T-helper 17 cell (primary cell): Measurements from ENCODE around the gene IL6R. TPM values are rescaled to one million over a fixed set of nuclear protein-coding genes. Genes with fewer than 3 reads are reported as not detected.
"Not testable (repeated sequence)": the region's sequence is repeated elsewhere in the genome, so short reads cannot be mapped to it uniquely, and the experiment has no call there.

Experiments used
- ATAC-seq: fragments of 150-1000 bp; cut with Tn5 transposase; 2 replicates; pipeline ENCODE4 v1.10.0; 2021; ENCODE audit warnings: mild to moderate bottlenecking, moderate library complexity
- DNase-seq, 3 donors: peaks; one replicate each; pipeline versions ENCODE4 v3.0.0 to v3.0.0-alpha.2; 2020 to 2021
- H3K9me3 ChIP-seq: one replicate; pipeline ENCODE4 v1.7.0; 2013; ENCODE audit warnings: low read length, mild to moderate bottlenecking; ENCODE audit not compliant: control insufficient read depth, poor library complexity, severe bottlenecking
- H3K27ac Mint-ChIP-seq: one replicate; pipeline ENCODE4 v1.8.0; 2022; ENCODE audit warnings: mild to moderate bottlenecking, moderate library complexity, mixed read lengths
- H3K27me3 Mint-ChIP-seq: one replicate; pipeline ENCODE4 v1.8.0; 2022; ENCODE audit warnings: mixed read lengths
- H3K36me3 Mint-ChIP-seq: one replicate; pipeline ENCODE4 v1.8.0; 2022; ENCODE audit warnings: low read depth, mixed read lengths
- H3K4me1 Mint-ChIP-seq: one replicate; pipeline ENCODE4 v1.8.0; 2022; ENCODE audit warnings: mild to moderate bottlenecking, mixed read lengths
- H3K4me3 Mint-ChIP-seq: one replicate; pipeline ENCODE4 v1.8.0; 2022; ENCODE audit warnings: mild to moderate bottlenecking, moderate library complexity, mixed read lengths
- total RNA-seq, 4 donors: library from RNA in 2 of 4; stranded (reverse) in 2 of 4; gene quantifications; one replicate each; pipeline ENCODE4 v1.2.3 and lab custom pipeline; 2022 to 2026

IL6R gene
- total RNA-seq, 2 donors from 2014 or later = 72.8 to 79.0 TPM

DNA sequence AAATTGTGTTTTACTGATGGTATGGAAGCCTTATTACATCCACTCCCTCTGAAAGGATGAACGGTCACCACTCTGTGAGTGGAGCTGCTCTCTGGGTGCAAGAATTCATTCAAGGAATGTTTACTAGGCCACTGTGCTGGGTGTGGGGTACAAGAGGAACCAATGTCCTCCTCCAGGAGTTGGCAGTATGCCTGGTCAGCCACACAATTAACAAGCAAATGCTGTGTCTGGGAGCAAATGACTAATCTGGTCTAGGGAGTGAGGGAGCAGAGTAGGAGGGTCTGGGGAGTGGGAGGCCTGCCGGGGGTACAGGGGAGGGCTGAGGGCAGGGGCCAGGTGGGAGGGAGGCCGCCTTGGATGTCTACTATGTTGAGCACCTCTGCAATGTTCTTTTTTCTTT lies 69.7 kb downstream of the IL6R start:
- H3K27me3 Mint-ChIP-seq = no peaks in the 10 kb centered on the region
- DNase-seq = no peak
- peak overlapping the region; percentile 32 for H3K27ac Mint-ChIP-seq
- no peak overlapping the region for H3K4me3 Mint-ChIP-seq
- no peaks in the 10 kb centered on the region for H3K36me3 Mint-ChIP-seq
- no peak for ATAC-seq
- H3K4me1 Mint-ChIP-seq = peaks cover 12% of the 10 kb centered on the region
- H3K9me3 ChIP-seq = no peaks in the 10 kb centered on the region

DNA sequence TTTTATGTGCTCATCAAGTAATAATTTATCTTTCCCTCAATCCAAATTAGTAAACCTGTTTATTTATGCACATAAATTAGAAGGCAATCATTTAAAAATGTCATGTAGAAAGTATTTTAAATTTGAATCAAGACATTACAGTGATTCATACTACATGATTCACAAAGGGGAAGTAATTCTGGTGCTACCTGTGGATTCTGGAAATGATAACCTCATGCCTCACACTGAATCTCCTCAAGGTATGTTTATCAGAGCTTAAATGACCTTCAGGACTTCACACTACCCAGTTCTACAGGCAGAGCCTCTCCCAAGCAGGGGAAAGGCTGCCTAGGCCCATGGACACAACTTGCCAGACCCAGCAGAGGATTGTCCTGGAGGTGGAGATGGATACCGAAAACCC lies 71.6 kb downstream of the IL6R start:
- DNase-seq = no peak
- no peak overlapping the region for H3K27ac Mint-ChIP-seq
- ATAC-seq = no peak
- no peaks in the 10 kb centered on the region for H3K36me3 Mint-ChIP-seq
- no peak overlapping the region for H3K4me3 Mint-ChIP-seq
- no peaks in the 10 kb centered on the region for H3K9me3 ChIP-seq
- no peaks in the 10 kb centered on the region for H3K27me3 Mint-ChIP-seq
- peaks cover 11% of the 10 kb centered on the region for H3K4me1 Mint-ChIP-seq

DNA sequence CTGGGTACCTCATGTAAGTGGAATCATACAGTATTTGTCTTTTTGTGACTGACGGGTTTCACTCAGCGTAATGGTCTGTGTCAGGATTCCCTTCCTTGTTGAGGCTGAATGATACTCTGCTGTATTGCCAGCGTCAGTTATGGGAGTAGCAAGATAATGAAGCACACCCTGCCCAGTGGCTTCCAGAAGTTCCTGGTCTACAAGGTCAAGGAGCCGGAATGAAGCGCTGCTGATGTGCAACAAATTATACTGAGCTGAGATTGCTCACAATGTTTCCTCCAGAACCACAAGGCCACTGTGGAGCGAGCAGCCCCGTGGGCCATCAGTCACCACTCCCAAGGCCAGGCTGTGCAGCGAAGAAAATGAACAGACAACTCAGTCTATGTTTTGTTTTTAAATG lies 72.9 kb downstream of the IL6R start:
- no peak for ATAC-seq
- Mint-ChIP-seq H3K4me1 (peaks cover 11% of the 10 kb centered on the region), H3K36me3 (no peaks in the 10 kb centered on the region), H3K27ac (no peak overlapping the region), H3K27me3 (no peaks in the 10 kb centered on the region), H3K4me3 (no peak overlapping the region)
- DNase-seq = no peak
- no peaks in the 10 kb centered on the region for H3K9me3 ChIP-seq

DNA sequence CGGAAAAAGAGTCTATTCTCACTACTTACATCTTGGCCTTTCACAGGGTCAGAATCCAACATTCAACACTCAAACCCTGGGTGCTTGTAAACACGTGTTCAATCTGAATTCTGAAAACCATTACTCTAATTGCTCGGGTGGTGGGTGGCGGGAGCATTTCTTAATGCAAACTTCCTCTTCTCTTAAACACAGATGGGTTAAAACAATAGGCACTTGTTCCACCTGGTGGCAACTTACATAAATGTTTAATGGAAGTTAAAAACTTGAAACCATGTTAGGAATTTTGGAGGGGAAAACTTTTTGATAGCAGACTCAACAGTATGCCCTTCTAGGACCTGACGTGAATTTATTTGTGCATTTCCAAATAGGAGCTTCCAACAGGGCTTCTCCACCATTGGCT lies 73.5 kb downstream of the IL6R start:
- ATAC-seq (peak; percentile 54), DNase-seq (no peak)
- no peaks in the 10 kb centered on the region for H3K36me3 Mint-ChIP-seq
- H3K4me1 Mint-ChIP-seq = peaks cover 11% of the 10 kb centered on the region
- H3K27ac Mint-ChIP-seq = no peak overlapping the region
- no peaks in the 10 kb centered on the region for H3K9me3 ChIP-seq
- H3K27me3 Mint-ChIP-seq = peaks cover 6% of the 10 kb centered on the region
- no peak overlapping the region for H3K4me3 Mint-ChIP-seq

DNA sequence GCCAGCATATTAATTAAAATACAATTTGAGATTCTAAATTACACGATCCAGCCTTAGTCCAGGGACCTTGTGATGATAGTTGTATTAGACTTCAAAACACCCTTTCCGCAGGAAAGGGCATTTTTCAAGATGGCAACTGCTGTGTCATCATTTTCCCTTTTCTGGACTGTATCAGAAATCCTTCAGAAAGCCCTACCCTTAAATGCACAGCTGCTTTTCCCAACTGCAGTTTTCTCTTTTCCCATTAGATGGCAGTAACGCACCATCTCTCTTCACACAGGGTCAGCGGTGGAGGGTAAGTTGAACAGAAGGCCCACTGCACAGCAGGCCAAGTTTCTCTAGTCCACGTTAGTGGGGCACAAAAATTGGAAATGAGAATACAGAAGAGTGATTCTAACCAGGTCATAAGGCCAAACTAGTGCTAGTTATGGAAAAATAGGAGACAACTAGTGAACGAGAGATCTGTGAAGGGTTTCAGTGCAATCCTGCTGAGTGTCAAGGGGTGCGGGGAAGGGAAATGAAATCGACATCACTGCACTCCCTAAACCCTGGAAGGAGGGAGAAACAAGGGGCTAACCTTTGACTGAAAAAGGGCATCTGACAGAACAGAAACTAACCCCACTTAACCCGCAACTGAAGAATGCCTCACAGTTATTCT lies 74.8 kb downstream of the IL6R start:
- no peaks in the 10 kb centered on the region for H3K9me3 ChIP-seq
- H3K27ac Mint-ChIP-seq = no peak overlapping the region
- DNase-seq = peak in 1 of 3 donors; percentile 41

DNA sequence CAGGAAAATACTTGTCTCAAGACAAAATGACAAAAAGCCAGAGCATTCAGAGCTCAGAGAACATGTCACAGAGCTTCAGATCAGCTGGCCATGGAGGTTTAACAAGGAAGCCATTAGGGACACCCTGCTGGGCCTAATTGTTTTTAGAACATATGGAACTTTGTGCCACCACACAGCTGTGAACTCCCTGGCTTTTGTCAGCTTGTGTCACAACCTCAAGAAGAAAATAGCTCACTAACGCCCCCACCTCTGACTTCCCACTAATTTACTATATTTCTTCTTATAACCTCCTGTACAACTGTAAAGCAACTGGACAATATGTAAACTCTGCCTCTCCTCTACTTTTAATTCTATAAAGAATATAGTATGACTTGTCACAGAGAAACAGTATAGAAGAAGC lies 75.9 kb downstream of the IL6R start:
- no peak for DNase-seq
- H3K27me3 Mint-ChIP-seq = peaks cover 6% of the 10 kb centered on the region
- peaks cover 9% of the 10 kb centered on the region for H3K4me1 Mint-ChIP-seq
- H3K9me3 ChIP-seq = no peaks in the 10 kb centered on the region
- H3K4me3 Mint-ChIP-seq = no peak overlapping the region
- no peak for ATAC-seq
- no peak overlapping the region for H3K27ac Mint-ChIP-seq
- no peaks in the 10 kb centered on the region for H3K36me3 Mint-ChIP-seq

More for the DNA sequence above, 74.8 kb downstream of the IL6R start:
- no peak overlapping the region for H3K4me3 Mint-ChIP-seq
- peak; percentile 85 for ATAC-seq
- no peaks in the 10 kb centered on the region for H3K36me3 Mint-ChIP-seq
- peaks cover 6% of the 10 kb centered on the region for H3K27me3 Mint-ChIP-seq
- H3K4me1 Mint-ChIP-seq = peaks cover 9% of the 10 kb centered on the region

DNA sequence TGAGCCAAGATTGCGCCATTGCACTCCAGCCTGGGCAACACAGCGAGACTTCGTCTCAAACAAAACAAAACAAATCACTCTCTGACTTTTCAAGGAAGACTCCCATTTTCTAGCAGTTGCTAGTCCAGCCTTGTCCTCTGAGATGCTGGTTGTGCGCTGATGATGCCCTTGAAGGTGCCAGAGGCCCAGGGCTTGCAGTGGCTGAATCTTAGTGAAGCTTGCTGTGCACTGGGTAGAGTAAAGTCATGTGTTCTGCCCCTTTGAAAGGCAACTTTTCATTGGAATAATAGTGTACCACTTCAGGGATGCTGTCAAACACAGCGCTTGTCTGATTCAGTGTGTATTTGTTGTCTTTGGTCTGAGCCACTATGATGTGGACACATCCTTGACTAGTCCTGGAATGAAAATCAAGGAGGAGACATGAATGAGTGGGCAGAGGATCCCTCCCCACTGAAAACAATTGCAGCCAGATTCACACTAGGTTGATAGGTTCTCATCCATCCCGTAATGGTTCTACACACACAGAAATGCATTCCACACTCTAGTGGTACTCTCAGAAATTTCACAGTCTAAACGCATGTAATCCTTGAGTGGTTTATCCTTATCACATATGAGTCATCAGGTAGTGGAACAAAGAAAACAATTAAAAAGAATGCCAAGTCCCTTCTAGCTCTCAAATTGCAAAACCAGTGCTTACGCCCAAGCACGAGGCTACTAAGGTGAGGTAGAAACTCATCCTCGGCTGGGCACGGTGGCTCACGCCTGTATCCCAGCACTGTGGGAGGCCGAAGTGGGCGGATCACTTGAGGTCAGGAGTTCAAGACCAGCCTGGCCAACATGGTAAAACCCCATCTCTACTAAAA lies 79.0 kb downstream of the IL6R start:
- H3K9me3 ChIP-seq = no peaks in the 10 kb centered on the region
- Mint-ChIP-seq H3K27ac (no peak overlapping the region), H3K36me3 (no peaks in the 10 kb centered on the region), H3K4me1 (peaks cover 5% of the 10 kb centered on the region), H3K4me3 (no peak overlapping the region), H3K27me3 (peaks cover 6% of the 10 kb centered on the region)
- ATAC-seq = no peak
- no peak for DNase-seq

DNA sequence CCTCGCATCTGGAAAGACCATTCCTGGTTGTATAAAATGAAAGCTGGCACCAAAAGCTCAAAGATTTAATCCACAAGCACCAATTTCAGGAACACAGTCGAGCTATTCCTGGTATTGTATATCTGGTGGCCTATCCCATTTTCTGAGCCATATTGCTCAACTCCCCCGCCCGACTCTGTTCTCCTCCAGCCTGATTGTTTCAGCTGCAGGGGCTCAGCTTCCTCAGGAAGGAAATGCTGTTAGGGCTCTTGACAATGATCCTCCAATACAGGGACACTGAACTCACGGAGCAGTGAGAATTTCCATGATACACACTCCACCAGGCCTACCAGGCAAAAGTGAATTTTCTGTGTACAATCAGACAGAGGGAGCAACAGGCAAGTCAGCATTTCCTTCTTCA lies 80.0 kb downstream of the IL6R start:
- no peak overlapping the region for H3K27ac Mint-ChIP-seq
- no peak overlapping the region for H3K4me3 Mint-ChIP-seq
- no peak for ATAC-seq
- no peak for DNase-seq
- no peaks in the 10 kb centered on the region for H3K36me3 Mint-ChIP-seq
- H3K27me3 Mint-ChIP-seq = peaks cover 6% of the 10 kb centered on the region
- no peaks in the 10 kb centered on the region for H3K9me3 ChIP-seq
- peaks cover under 1% of the 10 kb centered on the region for H3K4me1 Mint-ChIP-seq

DNA sequence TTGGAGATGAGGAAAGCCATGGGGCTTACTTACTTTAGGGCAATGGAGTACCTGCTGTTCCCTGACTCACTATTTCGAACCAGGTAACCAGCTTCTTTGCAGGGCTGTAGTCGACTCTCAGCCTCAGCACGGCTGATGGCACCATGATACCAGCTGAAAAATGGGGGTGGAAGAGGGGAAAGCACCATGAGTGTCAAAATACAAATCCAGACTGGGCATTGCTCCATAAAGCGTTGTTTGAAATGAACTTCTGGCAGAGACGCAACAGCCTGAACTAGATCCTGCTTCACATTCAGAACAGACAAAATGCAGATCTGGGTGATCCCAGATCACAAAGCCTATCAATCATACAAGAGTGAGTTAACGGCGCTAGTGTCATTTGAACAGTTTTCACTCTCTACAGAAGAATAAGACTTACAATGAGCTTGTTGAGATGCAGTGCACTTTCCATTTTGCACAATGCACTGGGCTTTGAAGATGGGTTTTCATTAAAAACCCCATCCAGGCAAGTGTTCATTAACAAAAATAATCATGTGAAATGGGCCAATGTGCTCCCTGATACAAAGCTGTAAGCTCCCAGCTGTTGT lies 80.9 kb downstream of the IL6R start:
- H3K9me3 ChIP-seq = no peaks in the 10 kb centered on the region
- no peak for ATAC-seq
- Mint-ChIP-seq H3K27ac (no peak overlapping the region), H3K4me1 (peaks cover 4% of the 10 kb centered on the region), H3K27me3 (peaks cover 6% of the 10 kb centered on the region), H3K4me3 (no peak overlapping the region), H3K36me3 (no peaks in the 10 kb centered on the region)
- no peak for DNase-seq

DNA sequence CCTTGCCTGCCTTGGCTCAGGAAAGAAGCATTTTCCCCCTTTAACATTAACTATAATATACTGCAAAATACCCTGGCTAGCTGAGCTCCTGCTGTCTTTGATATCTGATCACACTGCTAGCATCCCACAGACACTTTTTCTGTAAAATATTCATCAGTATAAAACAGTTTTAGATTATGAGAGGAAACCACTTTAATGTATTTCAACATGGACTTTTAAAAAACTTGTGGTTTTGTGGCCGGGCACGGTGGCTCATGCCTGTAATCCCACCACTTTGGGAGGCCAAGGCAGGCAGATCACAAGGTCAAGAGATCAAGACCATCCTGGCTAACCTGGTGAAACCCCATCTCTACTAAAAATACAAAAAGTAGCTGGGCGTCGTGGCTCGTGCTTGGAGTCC lies 81.6 kb downstream of the IL6R start:
- not testable (repeated sequence) for DNase-seq, H3K4me3 Mint-ChIP-seq, ATAC-seq, H3K27ac Mint-ChIP-seq, H3K4me1 Mint-ChIP-seq, H3K27me3 Mint-ChIP-seq, H3K9me3 ChIP-seq, H3K36me3 Mint-ChIP-seq

DNA sequence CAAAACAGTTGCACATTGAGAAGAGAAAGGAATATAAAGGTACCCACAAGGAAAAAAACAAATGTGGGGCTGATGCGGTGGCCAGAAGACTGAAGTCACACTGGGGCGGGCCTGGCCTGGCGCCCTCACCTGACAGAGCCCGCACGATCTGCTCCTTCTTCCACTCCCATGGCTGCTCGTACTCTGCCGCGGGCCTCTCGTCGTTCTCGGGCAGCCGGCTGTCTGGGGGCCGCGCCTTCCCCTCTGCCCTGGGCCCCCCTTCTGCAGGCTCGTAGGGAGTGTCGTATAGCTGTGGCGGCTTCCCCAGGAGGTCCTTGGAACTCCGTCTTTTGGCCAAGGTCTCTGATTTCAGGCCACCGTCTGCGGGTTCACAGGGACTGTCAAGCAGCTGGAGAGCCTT lies 83.8 kb downstream of the IL6R start:
- no peaks in the 10 kb centered on the region for H3K9me3 ChIP-seq
- H3K27ac Mint-ChIP-seq = no peak overlapping the region
- peaks cover 18% of the 10 kb centered on the region for H3K4me1 Mint-ChIP-seq
- H3K36me3 Mint-ChIP-seq = no peaks in the 10 kb centered on the region
- H3K27me3 Mint-ChIP-seq = no peaks in the 10 kb centered on the region
- DNase-seq (no peak), ATAC-seq (no peak)
- H3K4me3 Mint-ChIP-seq = no peak overlapping the region

DNA sequence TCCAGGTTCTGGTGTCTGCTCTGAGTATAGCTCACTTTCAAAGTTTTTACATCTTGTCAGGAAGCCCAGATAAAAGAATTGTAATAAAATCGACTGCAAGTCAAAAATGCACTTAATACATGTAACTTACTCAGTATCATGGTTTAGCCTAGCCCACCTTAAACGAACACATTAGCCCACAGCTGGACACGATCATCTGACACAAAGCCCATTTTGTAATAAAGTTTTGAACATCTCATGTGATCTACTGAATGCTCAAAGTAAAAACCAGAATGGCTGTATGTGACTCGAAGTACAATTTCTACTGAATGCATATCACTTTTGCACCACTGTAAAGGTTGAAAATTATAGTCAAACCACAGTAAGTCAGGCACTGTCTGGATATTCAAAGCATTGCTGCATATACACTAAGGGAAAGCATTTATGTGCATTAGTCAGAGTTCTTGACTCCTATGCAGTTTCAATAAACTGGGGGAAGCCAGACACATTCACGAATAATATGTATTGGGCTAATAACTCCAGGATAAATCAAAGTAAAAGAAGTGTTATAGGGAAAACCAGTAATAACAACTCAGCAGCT lies 84.6 kb downstream of the IL6R start:
- no peak overlapping the region for H3K27ac Mint-ChIP-seq
- H3K4me3 Mint-ChIP-seq = no peak overlapping the region
- ATAC-seq (no peak), DNase-seq (no peak)
- no peaks in the 10 kb centered on the region for H3K36me3 Mint-ChIP-seq
- no peaks in the 10 kb centered on the region for H3K9me3 ChIP-seq
- H3K4me1 Mint-ChIP-seq = peaks cover 19% of the 10 kb centered on the region
- no peaks in the 10 kb centered on the region for H3K27me3 Mint-ChIP-seq

DNA sequence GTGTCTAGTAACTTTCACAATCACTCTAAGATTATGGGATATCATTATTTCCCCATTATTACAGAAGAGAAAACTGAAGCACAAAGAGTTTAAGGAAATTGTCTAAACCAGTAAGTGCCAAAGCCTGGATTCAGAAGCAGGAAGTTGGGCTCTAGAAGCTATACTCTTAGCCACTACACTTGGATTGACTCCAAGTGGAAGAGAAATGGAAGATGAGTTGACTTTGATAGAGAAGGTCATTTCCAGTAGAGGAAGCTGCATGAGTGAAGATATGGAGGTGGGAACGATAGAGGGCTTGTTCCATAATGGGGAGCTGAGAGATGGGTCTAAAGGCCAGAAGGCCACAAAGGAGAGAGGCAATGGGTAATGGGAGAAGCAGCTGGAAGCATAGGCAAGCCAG lies 85.2 kb downstream of the IL6R start:
- DNase-seq = no peak
- ATAC-seq = no peak
- H3K4me1 Mint-ChIP-seq = peaks cover 19% of the 10 kb centered on the region
- no peak overlapping the region for H3K4me3 Mint-ChIP-seq
- H3K27ac Mint-ChIP-seq = no peak overlapping the region
- no peaks in the 10 kb centered on the region for H3K36me3 Mint-ChIP-seq
- no peaks in the 10 kb centered on the region for H3K27me3 Mint-ChIP-seq
- H3K9me3 ChIP-seq = no peaks in the 10 kb centered on the region
